Activated T-helper 1 cell treated with Interleukin-2 at 50 U/mL for 16 hours (primary cell): ENCODE measurements around the gene LHPP.
"Not testable (repeated sequence)": the region's sequence is repeated elsewhere in the genome, so short reads cannot be mapped to it uniquely, and the experiment has no call there.

Source experiments
- DNase-seq: peaks from one replicate; pipeline ENCODE4 v3.0.0-alpha.2; 2020; ENCODE audit warnings: low read depth

LHPP gene

DNA sequence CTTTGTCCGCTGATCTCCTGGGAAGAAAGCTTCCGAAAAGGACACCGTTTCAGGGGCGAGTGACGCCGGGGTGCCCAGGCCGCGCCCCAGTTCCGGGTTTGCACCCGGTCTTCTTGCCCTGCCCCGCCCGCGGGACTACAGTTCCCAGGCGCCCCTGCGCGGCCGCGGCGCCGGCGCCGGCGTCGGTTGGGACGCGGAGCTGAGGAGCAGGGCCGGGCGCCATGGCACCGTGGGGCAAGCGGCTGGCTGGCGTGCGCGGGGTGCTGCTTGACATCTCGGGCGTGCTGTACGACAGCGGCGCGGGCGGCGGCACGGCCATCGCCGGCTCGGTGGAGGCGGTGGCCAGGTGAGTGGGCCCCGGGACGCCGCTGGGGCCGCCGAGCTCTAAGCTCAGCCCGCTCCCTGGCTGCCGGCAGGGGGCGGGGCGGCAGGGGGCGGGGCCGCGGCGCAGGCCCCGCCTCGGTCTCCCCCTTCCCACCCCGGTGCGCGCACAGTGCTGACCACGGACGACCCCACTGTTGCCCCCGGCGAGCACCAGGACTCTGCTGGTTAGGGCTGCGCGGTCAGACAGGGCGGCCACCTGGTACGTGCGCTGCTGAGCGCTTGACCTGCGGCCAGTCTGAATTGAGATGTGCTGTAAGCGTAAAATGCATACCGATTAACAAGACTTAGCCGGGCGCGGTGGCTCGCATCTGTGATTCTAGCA, at the start of gene LHPP:
Gene LHPP (plus strand): TSS at position 182 of the 706 bp plus-strand sequence. CDS start 40 bp downstream, at position 222.
- peak; percentile 78 for DNase-seq

DNA sequence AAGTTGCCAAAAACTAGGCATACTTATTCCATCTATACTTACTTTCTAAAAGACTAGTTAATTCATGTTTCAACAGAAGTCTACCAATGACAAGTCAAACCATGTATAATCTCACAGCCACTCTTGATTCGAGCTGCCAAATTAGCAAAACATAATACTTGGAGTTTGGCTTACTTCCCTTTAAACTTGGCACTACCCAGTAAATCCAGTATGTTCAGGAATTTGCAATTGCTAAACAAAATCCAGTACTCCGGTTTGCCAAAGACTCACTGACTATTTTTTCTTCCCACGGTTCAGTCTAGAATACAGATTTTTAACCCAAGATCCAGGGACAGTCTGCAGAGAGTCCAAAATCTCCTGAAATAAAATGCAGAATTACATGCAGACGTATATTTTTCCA, 47.5 kb upstream of the LHPP start:
- DNase-seq = no peak

DNA sequence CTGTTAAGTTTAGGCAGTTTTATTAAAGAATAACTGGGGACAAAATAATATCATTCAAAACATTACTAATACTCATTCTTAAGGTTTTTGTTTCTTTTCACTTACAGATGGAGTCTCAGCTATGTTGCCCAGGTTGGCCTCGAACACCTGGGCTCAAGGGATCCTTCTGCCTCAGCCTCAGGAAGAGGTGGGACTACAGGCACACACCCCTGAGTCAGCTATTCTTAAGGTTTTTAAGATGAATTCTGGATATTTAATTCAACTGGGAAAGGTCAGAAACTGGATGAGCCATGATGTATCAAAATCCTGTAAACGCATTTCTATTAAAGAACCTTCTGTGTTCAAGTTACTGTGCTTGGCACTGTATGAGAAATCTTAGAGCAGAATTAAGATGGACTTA, 46.4 kb upstream of the LHPP start:
- no peak for DNase-seq

DNA sequence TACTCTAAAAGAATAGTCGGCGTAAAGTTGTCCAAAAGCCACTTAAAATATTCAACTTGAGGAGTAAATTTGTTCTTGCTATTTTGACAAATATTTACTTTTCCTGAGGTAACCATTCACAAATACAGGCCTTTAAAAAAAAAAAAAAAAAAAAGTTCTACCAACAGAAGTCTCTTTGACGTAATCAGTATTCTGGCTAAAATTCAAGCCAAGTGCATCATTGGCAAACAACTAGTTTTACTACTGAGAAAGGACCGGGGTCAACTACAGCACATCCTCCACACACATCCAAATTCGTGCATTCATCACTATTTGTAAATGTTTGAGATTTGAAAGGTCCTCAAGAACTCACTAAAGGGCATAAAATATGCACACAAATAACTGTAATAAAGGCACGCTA, 44.9 kb upstream of the LHPP start:
- DNase-seq = no peak

GRCh38 chr10:124417895-124418725, 43.5 kb upstream of the LHPP start:
- DNase-seq = peak; percentile 7

DNA sequence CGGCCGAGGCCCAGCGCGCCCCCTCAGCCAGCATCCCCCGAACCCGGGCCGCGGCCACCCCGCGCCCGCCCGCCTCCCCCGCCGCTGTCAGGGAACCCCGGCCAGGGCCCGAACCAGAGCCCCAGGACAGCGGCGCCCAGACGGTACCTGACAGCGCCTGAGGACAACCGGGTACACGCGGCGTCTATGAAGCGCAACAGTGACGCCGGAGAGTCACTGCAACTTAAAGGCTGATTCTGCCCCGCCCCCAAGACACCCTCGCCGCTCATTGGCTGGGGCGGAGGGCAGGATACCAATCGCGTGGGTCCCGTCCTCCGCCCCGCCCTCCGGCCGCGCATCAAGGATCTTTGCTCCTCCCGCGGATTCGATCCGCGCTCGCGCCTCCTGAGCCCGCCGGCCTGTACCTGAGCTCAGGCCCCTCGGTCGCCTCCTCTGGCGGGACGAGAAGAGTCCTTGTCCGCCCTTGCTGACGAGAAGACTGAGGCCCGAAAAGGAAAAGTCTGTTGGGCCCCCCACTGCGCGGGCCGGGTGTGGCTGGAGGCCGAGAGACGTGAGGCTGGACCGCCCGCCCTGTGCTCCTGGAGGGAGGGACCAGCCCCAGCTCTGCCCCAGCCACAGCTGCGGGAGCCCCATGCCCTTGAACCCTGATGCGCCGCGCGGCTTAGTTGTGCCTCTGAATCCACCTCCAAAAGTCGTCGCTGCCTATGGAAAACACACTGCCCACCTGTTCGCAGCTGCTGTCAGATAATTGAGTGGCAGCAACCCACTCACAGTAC, 42.7 kb upstream of the LHPP start, which contains the start of gene OAT:
Gene OAT (minus strand): TSS at position 198 of the 776 bp plus-strand sequence. CDS start 6,752 bp downstream, outside the sequence.
- DNase-seq = peak; percentile 91

DNA sequence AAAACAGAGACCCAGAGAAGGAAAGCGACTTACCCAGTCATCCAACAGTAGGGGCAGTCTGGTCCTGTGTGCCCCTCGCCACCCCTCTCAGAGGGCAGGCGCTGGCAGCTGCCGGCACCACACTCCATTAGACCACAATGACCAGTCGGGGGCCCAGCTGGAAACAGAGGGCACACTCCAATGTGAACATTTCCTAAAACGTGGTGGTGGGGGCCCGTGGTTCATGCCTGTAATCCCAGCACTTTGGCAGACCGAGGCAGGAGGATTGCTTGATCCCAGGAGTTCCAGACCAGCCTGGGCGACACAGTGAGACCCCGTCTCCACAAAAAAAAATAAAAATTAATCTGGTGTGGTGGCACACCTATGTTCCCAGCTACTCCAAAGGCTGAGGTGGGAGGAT, 42.0 kb upstream of the LHPP start:
- no peak for DNase-seq

DNA sequence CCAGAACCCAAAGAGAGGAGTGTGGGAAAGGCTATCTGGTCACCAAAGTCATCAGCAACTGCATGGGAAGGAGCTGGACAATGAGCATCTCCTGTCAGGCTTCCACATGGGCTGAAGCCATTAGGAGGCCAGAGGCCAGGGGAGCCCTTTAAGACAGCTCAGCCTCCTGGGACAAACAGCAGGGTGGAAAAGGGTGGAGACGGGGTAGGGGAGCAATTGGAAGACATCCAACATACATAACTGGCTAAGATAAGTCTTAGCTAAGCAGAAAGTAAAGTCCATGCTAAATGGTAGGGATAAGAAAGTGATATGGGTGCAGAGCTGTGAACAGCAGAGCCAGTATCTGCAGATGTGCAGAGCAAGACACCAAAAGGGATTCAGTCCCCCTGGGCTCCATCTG, 41.4 kb upstream of the LHPP start:
- no peak for DNase-seq

- no peak for DNase-seq
These were observed 38.9 kb upstream of the LHPP start for GRCh38 chr10:124422742-124423141.

DNA sequence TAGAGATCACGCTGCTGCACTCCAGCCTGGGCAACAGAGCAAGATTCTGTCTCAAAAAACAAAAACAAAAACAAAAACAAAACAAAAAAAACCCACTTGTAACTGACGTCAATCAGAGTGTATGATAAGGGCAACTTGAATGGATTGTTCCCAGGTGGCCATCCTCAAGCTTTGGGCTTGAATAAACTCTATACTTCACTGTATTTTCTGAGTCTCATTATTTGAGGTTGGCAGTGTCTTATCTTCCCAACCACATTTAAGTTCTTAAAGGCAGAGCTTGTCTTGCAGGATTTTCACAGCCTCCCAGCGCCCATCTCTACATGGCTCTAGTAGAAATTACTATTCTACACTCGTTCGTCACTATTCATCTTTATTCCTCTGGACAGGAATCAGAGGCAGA, 37.8 kb upstream of the LHPP start:
- DNase-seq = no peak

DNA sequence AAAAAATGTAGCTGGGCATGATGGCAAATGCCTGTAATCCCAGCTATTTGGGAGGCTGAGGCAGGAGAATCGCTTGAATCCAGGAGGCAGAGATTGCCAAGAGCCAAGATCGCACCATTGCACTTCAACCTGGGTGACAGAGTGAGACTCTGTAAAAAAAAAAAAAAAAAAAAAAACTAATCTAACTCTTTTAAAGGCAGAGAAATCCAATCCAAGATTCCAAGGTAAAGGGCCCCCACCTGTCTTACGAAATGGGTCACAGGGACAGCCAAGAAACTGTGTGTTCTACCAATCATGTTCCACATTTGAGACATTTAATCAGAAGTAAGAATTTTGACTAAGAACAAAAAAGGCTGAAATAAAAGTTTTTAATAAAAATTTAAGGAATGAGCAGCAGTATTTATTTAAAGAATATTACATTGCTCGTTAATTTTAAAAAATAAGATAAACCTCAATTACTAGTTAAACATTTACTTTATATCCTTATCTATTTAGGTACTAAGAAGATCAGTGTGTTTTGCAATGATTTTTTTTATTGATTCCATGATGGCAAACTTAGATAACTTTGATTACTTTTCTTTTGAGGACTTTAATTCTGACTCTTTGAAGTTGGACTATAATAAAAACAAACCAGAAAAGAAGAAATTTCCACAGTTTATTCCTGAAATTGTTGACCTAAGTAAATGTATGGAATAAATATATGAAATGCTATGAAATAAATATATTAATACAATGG, 36.2 kb upstream of the LHPP start:
- no peak for DNase-seq

DNA sequence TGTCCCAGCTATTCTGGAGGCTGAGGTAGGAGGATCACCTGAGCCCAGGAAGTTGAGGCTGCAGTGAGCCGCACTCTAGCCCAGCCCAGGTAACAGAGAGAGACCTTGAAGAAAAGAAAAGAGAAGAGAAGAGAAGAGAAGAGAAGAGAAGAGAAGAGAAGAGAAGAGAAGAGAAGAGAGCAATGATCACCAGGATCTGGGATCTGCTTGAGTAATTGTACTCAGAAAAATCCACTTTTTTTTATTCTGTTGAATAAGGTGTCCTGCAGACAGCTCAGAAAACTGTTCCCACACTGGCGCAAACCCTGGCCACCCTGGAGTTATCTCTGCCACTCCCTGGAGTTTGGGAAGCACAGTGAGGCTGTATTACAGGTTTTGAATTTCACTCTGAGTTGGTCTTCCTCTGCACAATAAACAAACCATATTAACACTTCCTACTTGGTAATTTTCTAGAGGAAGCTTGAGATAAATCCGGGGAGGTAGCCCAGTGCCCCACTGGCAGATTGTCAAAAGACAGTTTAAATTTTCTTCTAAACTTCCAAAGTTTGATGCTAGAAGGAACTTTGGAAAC, 33.3 kb upstream of the LHPP start:
- DNase-seq = no peak

DNA sequence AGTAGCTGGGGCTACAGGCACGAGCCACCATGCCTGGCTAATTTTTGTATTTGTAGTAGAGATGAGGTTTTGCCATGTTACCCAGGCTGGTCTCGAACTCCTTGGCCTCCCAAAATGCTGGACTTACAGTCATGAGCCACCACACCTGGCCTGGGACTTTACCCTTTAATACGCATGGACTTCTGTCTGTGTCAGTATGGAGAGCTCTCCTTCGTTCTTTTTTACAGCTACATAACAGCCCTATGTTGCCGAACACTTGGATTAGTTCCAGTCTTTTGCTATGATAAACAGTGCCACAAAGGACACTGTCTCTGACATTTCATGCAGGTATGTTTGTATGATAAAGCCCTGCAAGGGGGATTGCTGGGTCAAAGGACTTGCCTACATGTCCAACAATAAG, 32.0 kb upstream of the LHPP start:
- no peak for DNase-seq

- no peak for DNase-seq
These were observed 31.5 kb upstream of the LHPP start for GRCh38 chr10:124430077-124430476.

GRCh38 chr10:124433461-124433860, 28.2 kb upstream of the LHPP start:
- DNase-seq = no peak

DNA sequence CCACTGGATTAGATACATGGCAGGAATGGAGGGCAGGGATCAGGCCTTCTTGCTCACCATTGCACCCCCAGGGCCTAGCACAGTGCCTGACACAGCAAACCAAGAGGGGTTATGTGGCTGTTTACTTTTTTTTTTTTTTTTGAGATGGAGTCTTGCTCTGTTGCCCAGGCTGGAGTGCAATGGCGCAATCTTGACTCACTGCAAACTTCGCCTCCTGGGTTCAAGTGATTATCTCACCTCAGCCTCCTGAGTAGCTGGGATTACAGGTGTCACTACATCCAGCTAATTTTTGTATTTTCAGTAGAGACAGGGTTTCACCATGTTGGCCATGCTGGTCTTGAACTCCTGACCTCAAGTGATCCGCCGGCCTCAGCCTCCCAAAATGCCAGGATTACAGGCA, 25.9 kb upstream of the LHPP start:
- not testable (repeated sequence) for DNase-seq

DNA sequence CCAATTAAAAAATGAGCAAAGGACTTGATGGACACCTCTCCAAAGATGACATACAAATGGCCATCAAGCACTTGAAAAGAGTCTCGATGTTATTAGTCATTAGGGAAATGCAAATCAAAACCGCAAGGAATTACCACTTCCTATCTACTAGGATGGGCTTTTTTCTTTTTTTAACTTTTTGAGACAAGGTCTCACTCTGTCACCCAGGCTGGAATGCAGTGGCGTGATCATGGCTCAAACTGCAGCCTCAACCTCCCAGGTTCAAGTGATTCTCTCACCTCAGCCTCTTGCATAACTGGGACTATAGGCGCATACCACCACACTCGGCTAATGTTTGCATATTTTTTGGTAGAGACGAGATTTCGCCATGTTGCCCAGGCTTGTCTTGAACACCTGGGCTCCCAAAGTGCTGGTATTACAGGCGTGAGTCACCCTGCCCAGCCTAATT, 25.4 kb upstream of the LHPP start:
- DNase-seq = no peak

DNA sequence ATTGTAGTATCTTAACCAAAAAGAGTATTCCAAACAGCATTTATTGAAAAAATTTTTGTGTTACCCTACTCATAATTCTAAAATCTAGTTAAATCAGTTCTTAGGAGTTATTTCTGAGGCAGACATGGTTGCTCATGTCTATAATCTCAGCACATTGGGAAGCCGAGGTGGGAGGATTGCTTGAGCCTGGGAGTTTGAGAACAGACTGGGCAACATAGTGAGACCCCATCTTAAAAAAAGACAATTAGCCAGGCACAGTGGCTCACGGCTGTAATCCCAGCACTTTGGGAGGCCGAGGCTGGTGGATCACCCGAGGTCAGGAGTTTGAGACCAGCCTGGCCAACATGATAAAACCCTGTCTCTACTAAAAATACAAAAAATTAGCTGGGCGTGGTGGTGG, 19.9 kb upstream of the LHPP start:
- not testable (repeated sequence) for DNase-seq

DNA sequence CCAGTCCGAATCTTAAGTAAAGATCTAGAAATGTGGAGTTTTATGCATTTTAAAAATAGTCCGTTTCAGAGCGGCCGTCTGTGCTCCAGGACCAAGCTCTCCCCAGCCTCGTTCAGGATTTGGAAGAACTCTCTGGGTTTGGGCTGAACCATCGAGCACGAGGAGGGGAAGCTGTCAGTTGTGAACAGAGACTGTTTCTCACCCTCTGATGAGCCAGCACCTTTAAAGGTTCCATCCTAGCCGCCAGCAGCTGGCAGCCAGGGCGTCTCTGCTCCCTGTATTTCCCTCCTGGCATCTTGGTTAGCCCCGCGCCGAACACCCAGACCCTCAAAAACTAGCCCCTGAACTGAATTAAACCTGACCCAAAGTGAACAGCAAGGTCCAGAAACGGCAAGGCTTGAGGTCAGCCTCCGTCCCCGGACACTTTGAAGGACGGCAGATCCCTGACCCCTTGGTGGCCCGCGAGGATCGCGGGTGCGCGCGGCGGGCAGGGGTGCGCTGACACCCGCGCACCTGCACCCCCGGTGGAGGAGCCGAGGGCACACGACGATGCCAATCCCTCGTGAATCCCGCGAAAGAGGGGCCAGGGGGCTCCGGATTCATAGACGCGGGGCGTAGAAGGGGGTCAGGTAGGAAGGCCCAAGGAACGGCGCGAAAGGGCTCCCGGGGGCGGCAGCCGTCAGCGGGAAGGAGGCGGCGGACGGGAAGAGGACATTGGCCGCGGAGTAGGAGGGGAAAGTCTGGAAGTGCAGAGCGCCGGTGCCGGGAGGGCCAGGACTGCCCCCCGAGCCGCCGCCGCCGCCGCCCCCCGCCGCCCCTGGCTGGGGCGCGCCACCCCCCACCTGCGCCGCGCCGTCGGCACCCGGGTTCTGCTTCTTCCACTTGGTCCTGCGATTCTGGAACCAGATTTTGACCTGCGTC, 14.5 kb upstream of the LHPP start:
- DNase-seq = no peak

DNA sequence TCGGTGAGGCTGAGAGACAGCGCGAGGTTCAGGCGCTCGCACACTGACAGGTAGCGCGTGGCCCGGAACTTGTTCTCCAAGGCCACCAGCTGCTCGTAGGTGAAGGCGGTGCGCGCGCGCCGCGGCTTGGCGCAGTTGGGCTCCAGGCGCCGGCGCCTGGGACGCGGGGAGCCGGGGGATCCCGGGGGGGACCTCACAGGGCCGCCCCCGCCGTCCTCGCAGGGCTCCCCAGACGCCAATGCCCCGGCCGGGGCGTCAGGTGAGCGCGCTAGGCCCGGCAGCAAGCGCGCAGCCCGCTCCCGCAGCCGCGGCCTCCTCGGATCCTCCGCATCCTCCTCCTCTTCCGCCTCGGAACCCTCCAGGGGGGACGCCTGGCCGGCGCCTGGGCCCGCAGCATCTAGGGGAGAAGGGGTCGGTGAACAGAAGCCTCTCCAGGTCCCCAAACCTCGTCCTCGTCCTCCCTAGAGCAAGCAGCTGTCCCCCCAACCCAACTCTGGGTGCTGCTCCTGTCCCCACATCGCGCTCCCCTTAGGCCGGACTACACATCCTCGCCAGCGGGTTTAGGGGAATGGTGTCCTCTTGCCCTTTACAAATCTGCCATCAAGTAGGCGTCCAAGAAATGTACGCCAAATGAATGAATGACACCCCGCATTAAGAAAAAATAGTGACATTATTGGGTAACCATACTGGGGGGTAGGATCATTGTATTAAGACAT, 13.7 kb upstream of the LHPP start:
- DNase-seq = no peak
